Loucy (cell line): Measurements from ENCODE around the gene LRP3.

Experiments used
- H2AFZ ChIP-seq: fragments of 200-600 bp; sonication (generic); 2 replicates; pipeline ENCODE4 v1.6.0; 2016; ENCODE audit warnings: antibody characterized with exemption, mild to moderate bottlenecking, low read length, moderate library complexity
- H3F3A ChIP-seq: fragments of 200-600 bp; 2 replicates; pipeline ENCODE4 v1.6.0; 2016; ENCODE audit warnings: antibody characterized with exemption, low read depth, mild to moderate bottlenecking
- H3K27me3 ChIP-seq: fragments of 200-600 bp; sonication (generic); 2 replicates; pipeline ENCODE4 v1.6.1; 2014; ENCODE audit warnings: low read length, mild to moderate bottlenecking; ENCODE audit not compliant: insufficient read depth, poor library complexity, severe bottlenecking
- H3K36me3 ChIP-seq: fragments of 200-600 bp; sonication (generic); 2 replicates; pipeline ENCODE4 v1.6.1; 2016; ENCODE audit warnings: low read length; ENCODE audit not compliant: insufficient read depth
- H3K4me1 ChIP-seq: fragments of 200-600 bp; sonication (generic); 2 replicates; pipeline ENCODE4 v1.5.1; 2014; ENCODE audit warnings: low read length, mild to moderate bottlenecking; ENCODE audit not compliant: insufficient read depth, poor library complexity, severe bottlenecking
- H3K4me2 ChIP-seq: fragments of 200-600 bp; sonication (generic); 2 replicates; pipeline ENCODE4 v1.6.0; 2014; ENCODE audit warnings: antibody characterized with exemption, low read length, low read depth, mild to moderate bottlenecking; ENCODE audit not compliant: poor library complexity, severe bottlenecking
- H3K4me3 ChIP-seq: fragments of 200-600 bp; sonication (generic); 2 replicates; pipeline ENCODE4 v1.5.1; 2014; ENCODE audit warnings: low read length, mild to moderate bottlenecking, mixed read lengths; ENCODE audit not compliant: poor library complexity, severe bottlenecking
- H3K79me2 ChIP-seq: fragments of 200-600 bp; sonication (generic); 2 replicates; pipeline ENCODE4 v1.6.1; 2014; ENCODE audit warnings: low read length; ENCODE audit not compliant: insufficient read depth
- H3K9ac ChIP-seq: fragments of 200-600 bp; sonication (generic); 2 replicates; pipeline ENCODE4 v1.6.0; 2014; ENCODE audit warnings: mild to moderate bottlenecking, low read depth, low read length, moderate library complexity; ENCODE audit not compliant: poor library complexity, severe bottlenecking
- H3K9me2 ChIP-seq: fragments of 200-600 bp; sonication (generic); replicated peaks from 2 replicates; pipeline ENCODE4 v1.6.1; 2016; ENCODE audit warnings: low read depth, low read length, mixed read lengths
- H3K9me3 ChIP-seq: fragments of 200-600 bp; sonication (generic); 2 replicates; pipeline ENCODE4 v1.6.1; 2014; ENCODE audit warnings: mild to moderate bottlenecking, antibody characterized with exemption, low read length, low read depth; ENCODE audit not compliant: insufficient read depth
- H4K20me1 ChIP-seq: fragments of 200-600 bp; sonication (generic); 2 replicates; pipeline ENCODE4 v1.6.0; 2014; ENCODE audit warnings: antibody characterized with exemption, low read length, mild to moderate bottlenecking; ENCODE audit not compliant: insufficient read depth, poor library complexity, severe bottlenecking
- EZH2phosphoT487 ChIP-seq: fragments of 200-600 bp; IDR thresholded peaks from 2 replicates; pipeline ENCODE4 v1.6.1; 2018; ENCODE audit warnings: antibody characterized with exemption, mild to moderate bottlenecking, moderate library complexity, borderline replicate concordance
- TF ChIP-seq, protein P1 (sequence below): fragments of 200-600 bp; sonication (generic); conservative IDR thresholded peaks from 2 replicates; pipeline ENCODE4 v1.5.1; 2014; ENCODE audit warnings: mild to moderate bottlenecking, antibody characterized with exemption, low read length

Gene LRP3

DNA sequence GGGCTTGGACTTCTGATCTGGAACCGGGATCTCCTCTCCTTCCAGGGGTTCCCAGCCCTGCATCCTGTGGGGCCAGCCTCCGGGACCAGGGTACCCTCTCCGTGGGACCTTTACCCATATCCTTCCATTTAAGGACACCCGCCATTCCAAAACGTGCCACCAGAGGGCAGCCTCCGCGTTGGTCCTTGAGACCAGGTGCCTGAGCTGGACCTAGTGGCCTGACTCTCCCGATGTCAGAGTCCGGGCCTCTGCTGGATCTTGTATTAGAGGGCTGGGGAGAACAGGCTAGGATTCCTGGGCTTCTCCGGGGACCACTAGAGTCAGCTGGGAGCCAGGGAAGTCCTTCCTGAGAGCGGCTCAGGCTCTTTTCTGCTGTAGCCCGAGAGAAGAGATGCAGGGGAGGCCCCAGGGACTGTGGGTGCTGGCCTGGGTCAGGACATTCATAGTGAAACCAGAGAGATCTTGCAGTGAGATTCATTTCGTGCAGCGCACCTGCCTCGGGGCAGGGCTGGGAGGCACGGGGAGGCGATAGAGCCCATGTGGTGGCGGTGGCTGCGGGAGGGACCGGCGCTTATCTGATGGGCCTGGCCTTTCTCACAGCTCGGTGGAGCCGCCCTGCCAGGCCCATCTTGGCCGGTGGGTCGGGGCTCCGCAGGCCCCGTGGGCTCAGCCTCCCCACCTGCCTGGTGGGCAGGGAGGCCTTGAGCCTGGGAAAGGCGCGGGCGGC is 41.3 kb downstream of the LRP3 start:
- H2AFZ ChIP-seq: peak overlapping the region; percentile 47; the same call in 1 of the 2 replicates
- no peaks in the 10 kb centered on the region for H3F3A ChIP-seq
- H3K9me2 ChIP-seq: no peaks in the 10 kb centered on the region
- no peaks in the 10 kb centered on the region for H3K79me2 ChIP-seq
- no peak overlapping the region for H3K9ac ChIP-seq
- TF ChIP-seq, protein P1, sequence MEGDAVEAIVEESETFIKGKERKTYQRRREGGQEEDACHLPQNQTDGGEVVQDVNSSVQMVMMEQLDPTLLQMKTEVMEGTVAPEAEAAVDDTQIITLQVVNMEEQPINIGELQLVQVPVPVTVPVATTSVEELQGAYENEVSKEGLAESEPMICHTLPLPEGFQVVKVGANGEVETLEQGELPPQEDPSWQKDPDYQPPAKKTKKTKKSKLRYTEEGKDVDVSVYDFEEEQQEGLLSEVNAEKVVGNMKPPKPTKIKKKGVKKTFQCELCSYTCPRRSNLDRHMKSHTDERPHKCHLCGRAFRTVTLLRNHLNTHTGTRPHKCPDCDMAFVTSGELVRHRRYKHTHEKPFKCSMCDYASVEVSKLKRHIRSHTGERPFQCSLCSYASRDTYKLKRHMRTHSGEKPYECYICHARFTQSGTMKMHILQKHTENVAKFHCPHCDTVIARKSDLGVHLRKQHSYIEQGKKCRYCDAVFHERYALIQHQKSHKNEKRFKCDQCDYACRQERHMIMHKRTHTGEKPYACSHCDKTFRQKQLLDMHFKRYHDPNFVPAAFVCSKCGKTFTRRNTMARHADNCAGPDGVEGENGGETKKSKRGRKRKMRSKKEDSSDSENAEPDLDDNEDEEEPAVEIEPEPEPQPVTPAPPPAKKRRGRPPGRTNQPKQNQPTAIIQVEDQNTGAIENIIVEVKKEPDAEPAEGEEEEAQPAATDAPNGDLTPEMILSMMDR: peak; percentile 94
- no peak for TF ChIP-seq EZH2phosphoT487
- no peak overlapping the region for H3K4me2 ChIP-seq
- no peaks in the 10 kb centered on the region for H3K4me1 ChIP-seq
- H3K36me3 ChIP-seq: no peaks in the 10 kb centered on the region
- no peaks in the 10 kb centered on the region for H3K27me3 ChIP-seq
- no peaks in the 10 kb centered on the region for H3K9me3 ChIP-seq
- no peaks in the 10 kb centered on the region for H4K20me1 ChIP-seq
- no peak overlapping the region for H3K4me3 ChIP-seq

DNA sequence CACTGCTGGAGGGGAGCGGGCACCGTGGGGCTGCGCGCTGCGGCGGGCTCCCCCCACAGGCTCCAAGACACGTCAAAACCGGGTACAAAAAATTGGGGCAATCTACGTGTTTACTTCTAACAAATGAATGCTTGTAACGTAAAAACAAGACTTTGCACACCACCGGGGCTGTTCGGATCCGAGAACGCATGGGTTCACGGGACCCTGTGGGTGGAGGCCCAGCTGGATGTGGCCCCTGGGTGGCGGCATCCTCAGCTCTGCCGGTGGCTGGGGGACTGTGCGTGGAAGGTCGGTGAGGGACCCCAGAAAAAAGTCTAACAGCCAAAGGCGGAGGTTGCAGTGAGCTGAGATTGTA is 41.8 kb downstream of the LRP3 start:
- Histone ChIP-seq H3K4me1 (no peaks in the 10 kb centered on the region), H3K9me3 (no peaks in the 10 kb centered on the region), H3K4me2 (no peak overlapping the region), H4K20me1 (no peaks in the 10 kb centered on the region), H3K27me3 (no peaks in the 10 kb centered on the region), H3K9ac (no peak overlapping the region), H3K9me2 (no peaks in the 10 kb centered on the region), H3F3A (no peaks in the 10 kb centered on the region), H3K4me3 (no peak overlapping the region), H3K36me3 (no peaks in the 10 kb centered on the region), H2AFZ (no peak overlapping the region), H3K79me2 (no peaks in the 10 kb centered on the region)
- TF ChIP-seq, protein P1: no peak
- no peak for TF ChIP-seq EZH2phosphoT487

- no peak overlapping the region for H3K4me3 ChIP-seq
- no peaks in the 10 kb centered on the region for H4K20me1 ChIP-seq
- no peaks in the 10 kb centered on the region for H3K27me3 ChIP-seq
- H3K36me3 ChIP-seq: no peaks in the 10 kb centered on the region
- no peak overlapping the region for H2AFZ ChIP-seq
- H3K4me2 ChIP-seq: no peak overlapping the region
- H3F3A ChIP-seq: no peaks in the 10 kb centered on the region
- TF ChIP-seq EZH2phosphoT487: no peak
- TF ChIP-seq, protein P1: no peak
- no peaks in the 10 kb centered on the region for H3K9me2 ChIP-seq
- no peak overlapping the region for H3K9ac ChIP-seq
- H3K4me1 ChIP-seq: no peaks in the 10 kb centered on the region
- no peaks in the 10 kb centered on the region for H3K79me2 ChIP-seq
- H3K9me3 ChIP-seq: no peaks in the 10 kb centered on the region
Observed at GRCh38 chr19:33236696-33237390, 42.7 kb downstream of the LRP3 start.
